Astrocyte (in vitro differentiated cells and primary cell): ENCODE measurements around the gene THY1. TPM values are rescaled to one million over a fixed set of nuclear protein-coding genes. Genes with fewer than 3 reads are reported as not detected.
"Not testable (repeated sequence)": the region's sequence is repeated elsewhere in the genome, so short reads cannot be mapped to it uniquely, and the experiment has no call there.

Experiments used
- DNase-seq: peaks from one replicate; pipeline ENCODE4 v3.0.0-alpha.2; 2010; ENCODE audit warnings: low read depth
- FAIRE-seq: peaks from 2 replicates; lab custom pipeline; 2011; peaks lifted over from hg19 to GRCh38; lab: Jason Lieb, UNC
- H2AFZ ChIP-seq: 2 replicates; pipeline ENCODE4 v1.6.0; 2012; ENCODE audit warnings: low read depth, low read length, inconsistent platforms
- H3K27ac ChIP-seq: 2 replicates; pipeline ENCODE4 v1.5.1; 2011; ENCODE audit warnings: low read depth, low read length, inconsistent platforms
- H3K27me3 ChIP-seq: 2 replicates; pipeline ENCODE4 v1.6.0; 2011; ENCODE audit warnings: low read length, inconsistent platforms; ENCODE audit not compliant: insufficient read depth
- H3K36me3 ChIP-seq: 2 replicates; pipeline ENCODE4 v1.5.1; 2011; ENCODE audit warnings: low read length, inconsistent platforms; ENCODE audit not compliant: insufficient read depth
- H3K4me1 ChIP-seq: 2 replicates; pipeline ENCODE4 v1.5.1; 2011; ENCODE audit warnings: low read length, inconsistent platforms; ENCODE audit not compliant: insufficient read depth
- H3K4me2 ChIP-seq: 2 replicates; pipeline ENCODE4 v1.6.0; 2012; ENCODE audit warnings: low read length, inconsistent platforms
- H3K4me3 ChIP-seq: 2 replicates; pipeline ENCODE4 v1.5.1; 2011; ENCODE audit warnings: low read depth, mild to moderate bottlenecking, low read length, inconsistent platforms; ENCODE audit not compliant: insufficient read depth
- H3K79me2 ChIP-seq: 2 replicates; pipeline ENCODE4 v1.6.0; 2012; ENCODE audit warnings: mild to moderate bottlenecking, low read length, inconsistent platforms; ENCODE audit not compliant: insufficient read depth
- H3K9ac ChIP-seq: 2 replicates; pipeline ENCODE4 v1.6.0; 2012; ENCODE audit warnings: mild to moderate bottlenecking, low read length, inconsistent platforms
- H3K9me3 ChIP-seq: 2 replicates; pipeline ENCODE4 v1.5.1; 2012; ENCODE audit warnings: low read depth, mild to moderate bottlenecking, low read length, inconsistent platforms; ENCODE audit not compliant: insufficient read depth
- H4K20me1 ChIP-seq: 2 replicates; pipeline ENCODE4 v1.6.0; 2012; ENCODE audit warnings: low read length, inconsistent platforms; ENCODE audit not compliant: insufficient read depth
- H3K27ac Mint-ChIP-seq: one replicate; pipeline ENCODE4 v1.8.0; 2021; ENCODE audit warnings: mild to moderate bottlenecking, mixed read lengths; ENCODE audit not compliant: unreplicated experiment
- H3K27me3 Mint-ChIP-seq: one replicate; pipeline ENCODE4 v1.8.0; 2021; ENCODE audit warnings: low read depth, mixed read lengths; ENCODE audit not compliant: unreplicated experiment
- H3K36me3 Mint-ChIP-seq: one replicate; pipeline ENCODE4 v1.8.0; 2021; ENCODE audit warnings: low read depth, mixed read lengths; ENCODE audit not compliant: unreplicated experiment
- H3K4me1 Mint-ChIP-seq: one replicate; pipeline ENCODE4 v1.8.0; 2021; ENCODE audit warnings: low read depth, mixed read lengths; ENCODE audit not compliant: unreplicated experiment
- H3K4me3 Mint-ChIP-seq: one replicate; pipeline ENCODE4 v1.8.0; 2021; ENCODE audit warnings: mild to moderate bottlenecking, moderate library complexity, mixed read lengths; ENCODE audit not compliant: unreplicated experiment
- H3K9me3 Mint-ChIP-seq: one replicate; pipeline ENCODE4 v1.8.0; 2021; ENCODE audit warnings: mild to moderate bottlenecking, mixed read lengths; ENCODE audit not compliant: unreplicated experiment
- CTCF ChIP-seq: IDR thresholded peaks from 2 replicates; pipeline ENCODE4 v1.5.1; 2011; ENCODE audit warnings: low read depth, mild to moderate bottlenecking, inconsistent platforms, low read length, moderate library complexity; ENCODE audit not compliant: insufficient read depth
- EZH2 ChIP-seq: IDR thresholded peaks from 2 replicates; pipeline ENCODE4 v1.6.1; 2012; ENCODE audit warnings: mild to moderate bottlenecking, low read length, inconsistent platforms; ENCODE audit not compliant: insufficient read depth
- total RNA-seq: library from RNA; stranded (reverse); gene quantifications from 2 replicates; pipeline ENCODE4 v1.2.1, GENCODE V29; 2021

Gene THY1
- total RNA-seq, 1 donor from 2014 or later, result 104 TPM

- Histone ChIP-seq H3K9me3 (no peaks in the 10 kb centered on the region), H4K20me1 (no peaks in the 10 kb centered on the region), H3K27me3 (peaks cover 9% of the 10 kb centered on the region), H3K9ac (no peak overlapping the region), H3K4me3 (no peak overlapping the region), H3K4me2 (no peak overlapping the region), H3K4me1 (peaks cover 12% of the 10 kb centered on the region), H3K36me3 (no peaks in the 10 kb centered on the region), H3K79me2 (no peaks in the 10 kb centered on the region), H2AFZ (no peak overlapping the region), H3K27ac (no peak overlapping the region)
- no peaks in the 10 kb centered on the region for H3K4me1 Mint-ChIP-seq
- H3K4me3 Mint-ChIP-seq, result no peak overlapping the region
- H3K9me3 Mint-ChIP-seq, result no peaks in the 10 kb centered on the region
- peaks cover 4% of the 10 kb centered on the region for H3K27me3 Mint-ChIP-seq
- no peak for DNase-seq
- no peaks in the 10 kb centered on the region for H3K36me3 Mint-ChIP-seq
- TF ChIP-seq EZH2, result no peak
- no peak for FAIRE-seq
- H3K27ac Mint-ChIP-seq, result no peak overlapping the region
Observed at GRCh38 chr11:119384332-119384731, 38.6 kb downstream of the THY1 start.

GRCh38 chr11:119382513-119382912, 40.5 kb downstream of the THY1 start:
- H3K9me3 ChIP-seq, H3K4me1 Mint-ChIP-seq, H3K36me3 ChIP-seq, H4K20me1 ChIP-seq, H3K36me3 Mint-ChIP-seq, H3K27ac ChIP-seq, H3K27me3 ChIP-seq, H3K4me3 ChIP-seq, H3K9me3 Mint-ChIP-seq, H3K27me3 Mint-ChIP-seq, DNase-seq, H3K4me3 Mint-ChIP-seq, H3K79me2 ChIP-seq, H3K27ac Mint-ChIP-seq, FAIRE-seq: not testable (repeated sequence)
- Histone ChIP-seq H3K4me1 (peaks cover 12% of the 10 kb centered on the region), H2AFZ (peak overlapping the region; percentile 79), H3K4me2 (peak overlapping the region; percentile 91), H3K9ac (peak overlapping the region; percentile 69)

- Mint-ChIP-seq H3K36me3 (no peaks in the 10 kb centered on the region), H3K4me1 (peaks cover 4% of the 10 kb centered on the region), H3K4me3 (no peak overlapping the region), H3K9me3 (peaks cover 2% of the 10 kb centered on the region), H3K27ac (no peak overlapping the region), H3K27me3 (peaks cover 5% of the 10 kb centered on the region)
- no peak for FAIRE-seq
- Histone ChIP-seq H3K4me1 (peaks cover 12% of the 10 kb centered on the region), H4K20me1 (no peaks in the 10 kb centered on the region), H3K27me3 (peaks cover 9% of the 10 kb centered on the region), H3K4me3 (peak overlapping the region; percentile 60), H3K9me3 (no peaks in the 10 kb centered on the region), H3K79me2 (no peaks in the 10 kb centered on the region), H3K36me3 (no peaks in the 10 kb centered on the region), H3K27ac (peak overlapping the region; percentile 43), H2AFZ (peak overlapping the region; percentile 79), H3K9ac (peak overlapping the region; percentile 69), H3K4me2 (peak overlapping the region; percentile 91)
- no peak for DNase-seq
- TF ChIP-seq CTCF, result no peak
- no peak for TF ChIP-seq EZH2
Observed at GRCh38 chr11:119382101-119382500, 40.9 kb downstream of the THY1 start.
